Measurements from ENCODE around the gene MMD2.

MMD2 gene

DNA sequence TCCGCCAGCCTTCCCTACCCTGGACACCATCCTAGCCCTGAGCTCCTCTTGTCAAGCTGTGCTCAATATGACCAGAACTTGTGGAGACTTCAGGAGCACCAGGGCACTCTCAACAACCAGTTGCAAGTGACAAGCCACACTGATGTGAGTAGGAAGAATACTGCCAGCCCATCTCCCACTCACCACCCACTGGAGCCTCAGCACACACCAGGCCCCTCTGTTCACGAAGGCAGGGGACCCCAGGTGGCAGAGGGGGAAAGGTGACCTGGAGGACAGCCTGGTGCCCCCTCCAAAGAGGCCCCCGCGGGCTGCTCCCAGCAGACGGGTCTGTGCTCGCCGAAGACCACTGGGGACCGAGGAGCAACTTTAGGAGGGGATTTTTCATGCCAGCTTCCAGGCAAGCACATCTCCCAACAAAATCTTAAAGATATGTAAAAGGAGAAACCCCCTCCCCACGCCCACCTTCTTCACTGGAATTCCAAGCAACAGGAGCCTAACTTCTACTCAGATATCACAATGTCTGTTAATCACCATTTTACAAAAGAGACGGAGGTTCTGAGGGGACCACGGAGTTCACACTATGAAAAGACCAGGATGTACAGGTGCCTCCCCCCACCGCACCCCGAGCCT is 1.0 kb downstream of the MMD2 start:
- peak; percentile 20 for DNase-seq

DNA sequence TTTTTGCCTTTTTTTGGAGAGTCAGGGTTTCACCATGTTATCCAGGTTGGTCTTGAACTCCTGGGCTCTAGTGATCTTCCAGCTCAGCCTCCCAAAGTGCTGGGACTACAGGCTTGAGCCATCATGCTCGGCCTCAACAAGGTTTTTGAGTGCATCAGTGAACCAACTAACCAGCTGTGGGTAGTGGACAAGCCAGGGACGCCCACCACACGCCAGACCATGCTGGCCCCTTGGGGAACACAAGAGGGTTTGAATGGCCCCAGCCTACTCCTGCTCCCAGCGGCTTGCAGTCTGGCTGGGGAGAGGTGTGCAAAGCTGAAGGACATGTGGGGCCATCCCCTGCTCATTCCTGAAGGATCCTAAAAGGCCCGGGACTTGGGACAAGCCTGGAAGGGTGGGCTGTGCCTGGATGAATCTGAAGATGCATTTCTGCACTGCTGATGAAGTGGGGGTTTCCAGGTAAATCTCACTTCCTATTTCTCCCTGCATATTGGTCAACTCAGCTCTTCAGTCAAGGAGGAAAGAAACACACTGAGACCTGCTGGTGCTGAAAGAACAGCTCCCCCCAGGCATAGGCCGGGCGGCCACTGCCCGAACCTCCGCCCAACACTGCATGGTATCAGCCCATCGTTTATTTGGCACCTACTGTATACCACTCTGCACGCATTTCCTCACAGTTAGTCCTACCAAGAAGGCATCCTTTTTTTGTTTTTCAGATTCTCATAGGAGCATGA is 6.9 kb downstream of the MMD2 start:
- peak; percentile 57 for DNase-seq

DNA sequence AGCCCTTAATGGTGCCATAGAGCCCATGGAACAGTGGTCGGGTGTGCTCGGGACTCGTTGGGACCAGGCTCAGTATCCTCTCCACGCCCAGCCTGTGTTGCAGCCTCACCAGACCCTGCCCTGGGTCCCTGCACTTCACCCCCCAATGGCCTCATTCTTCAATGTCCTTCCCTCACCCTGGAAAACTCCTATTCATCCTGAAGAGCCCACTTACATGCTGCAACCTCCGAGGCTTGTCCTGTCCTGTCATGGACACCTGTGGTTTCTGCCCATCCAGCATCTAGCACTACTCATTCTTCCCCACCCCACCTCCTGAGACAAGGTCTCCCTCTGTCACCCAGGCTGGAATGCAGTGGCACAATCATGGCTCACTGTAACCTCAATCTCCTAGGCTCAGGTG is 7.7 kb downstream of the MMD2 start:
- DNase-seq = no peak

DNA sequence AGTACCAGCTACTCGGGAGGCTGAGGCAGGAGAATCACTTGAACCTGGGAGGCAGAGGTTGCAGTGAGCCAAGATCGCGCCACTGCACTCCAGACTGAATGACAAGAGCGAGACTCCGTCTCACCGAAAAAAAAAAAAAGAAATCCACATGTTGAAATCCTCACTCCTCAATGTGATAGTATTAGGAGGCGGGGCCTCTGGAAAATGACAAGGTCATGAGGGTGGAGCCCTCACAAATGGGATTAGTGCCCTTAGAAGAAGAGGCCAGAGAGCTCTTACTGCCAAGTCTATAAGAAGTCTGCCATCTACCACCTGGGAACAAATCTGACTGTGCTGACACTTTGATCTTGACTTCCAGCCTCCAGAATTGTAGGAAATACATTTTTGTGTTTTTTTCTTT is 10.6 kb downstream of the MMD2 start:
- no peak for DNase-seq

DNA sequence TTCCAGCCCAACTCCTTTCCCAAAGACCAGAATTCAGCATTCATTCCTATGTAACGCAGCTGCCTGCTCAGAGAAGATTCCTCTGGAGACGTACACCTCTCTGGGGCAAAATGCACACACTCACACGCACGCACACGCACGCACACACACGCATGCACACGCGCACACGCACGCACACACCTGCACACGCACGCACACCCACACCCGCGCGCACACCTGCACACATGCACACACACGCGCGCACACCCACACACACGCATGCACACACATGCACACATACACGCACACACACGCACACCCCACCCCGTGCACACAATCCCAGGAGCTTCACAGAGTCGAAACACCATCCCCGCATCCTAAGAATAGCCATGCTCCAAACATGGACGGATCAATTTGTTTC is 13.0 kb downstream of the MMD2 start:
- DNase-seq = no peak

DNA sequence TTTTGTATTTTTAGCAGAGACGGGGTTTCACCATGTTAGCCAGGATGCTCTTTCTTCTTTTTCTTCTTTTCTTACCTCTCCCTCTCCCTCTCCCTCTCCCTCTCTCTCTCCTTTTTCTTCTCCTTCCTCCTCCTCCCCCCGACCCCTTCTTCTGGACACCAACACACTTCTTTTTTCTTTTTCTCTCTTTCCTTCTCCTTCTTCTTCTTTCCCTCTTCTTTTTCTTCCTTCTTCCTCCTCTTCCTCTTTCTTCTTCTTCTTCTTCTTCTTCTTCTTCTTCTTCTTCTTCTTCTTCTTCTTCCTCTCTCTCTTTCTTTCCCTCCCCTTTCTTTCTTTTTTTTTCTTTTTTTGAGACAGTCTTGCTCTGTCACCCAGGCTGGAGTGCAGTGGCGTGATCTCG is 14.0 kb downstream of the MMD2 start:
- DNase-seq = no peak

DNA sequence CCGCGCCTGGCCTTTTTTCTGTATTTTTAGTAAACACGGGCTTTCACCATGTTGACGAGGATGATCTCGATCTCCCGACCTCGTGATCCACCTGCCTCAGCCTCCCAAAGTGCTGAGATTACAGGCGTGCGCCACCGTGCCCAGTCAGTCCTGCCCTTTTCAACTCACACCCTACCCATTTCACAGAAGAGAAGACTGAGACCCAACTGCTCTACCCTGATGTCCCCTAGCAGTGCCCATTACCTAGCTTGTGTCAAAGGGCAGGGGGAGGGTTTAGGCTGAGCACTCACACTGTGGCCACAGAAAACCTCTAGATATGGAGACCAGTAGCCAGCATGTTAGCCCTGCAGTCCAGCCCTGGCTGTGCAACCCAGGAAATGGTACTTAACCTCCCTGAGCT is 15.7 kb downstream of the MMD2 start:
- DNase-seq = no peak

DNA sequence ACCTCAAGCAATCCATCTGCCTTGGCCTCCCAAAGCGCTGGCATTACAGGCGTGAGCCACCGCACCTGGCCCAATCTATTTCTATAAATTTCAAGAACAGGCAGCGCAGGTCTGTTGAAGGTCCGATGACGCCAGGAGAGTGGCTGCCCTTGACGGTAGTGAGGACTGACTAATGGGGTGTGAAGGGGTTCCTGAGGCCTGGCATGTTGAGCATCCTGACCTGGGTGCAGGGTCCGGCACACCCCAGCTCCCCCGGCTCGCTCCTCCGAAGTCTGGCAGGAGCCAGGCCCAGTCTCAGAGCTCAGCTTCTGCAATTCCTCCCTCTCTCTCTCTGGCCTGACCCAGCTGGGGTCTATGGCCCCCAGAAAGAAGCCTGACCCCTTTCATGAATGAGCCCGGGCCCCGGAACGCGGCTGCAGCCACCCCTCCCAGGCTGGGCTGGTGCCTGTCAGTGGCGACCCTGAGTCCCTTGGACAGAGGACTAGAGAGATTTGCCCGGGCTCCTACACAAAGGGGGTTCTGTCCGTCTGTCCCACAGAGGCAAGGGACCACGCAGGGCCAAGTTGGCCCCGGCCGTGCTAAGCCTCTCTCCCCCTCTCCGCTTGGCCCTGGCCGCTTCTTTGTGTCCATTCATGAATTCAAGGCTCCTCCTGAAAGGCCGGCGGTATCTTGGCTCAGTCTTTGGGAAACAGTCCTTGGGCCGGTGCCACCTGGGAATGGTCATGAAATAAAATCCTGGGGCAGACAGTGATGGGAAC is 18.8 kb downstream of the MMD2 start:
- no peak for DNase-seq

DNA sequence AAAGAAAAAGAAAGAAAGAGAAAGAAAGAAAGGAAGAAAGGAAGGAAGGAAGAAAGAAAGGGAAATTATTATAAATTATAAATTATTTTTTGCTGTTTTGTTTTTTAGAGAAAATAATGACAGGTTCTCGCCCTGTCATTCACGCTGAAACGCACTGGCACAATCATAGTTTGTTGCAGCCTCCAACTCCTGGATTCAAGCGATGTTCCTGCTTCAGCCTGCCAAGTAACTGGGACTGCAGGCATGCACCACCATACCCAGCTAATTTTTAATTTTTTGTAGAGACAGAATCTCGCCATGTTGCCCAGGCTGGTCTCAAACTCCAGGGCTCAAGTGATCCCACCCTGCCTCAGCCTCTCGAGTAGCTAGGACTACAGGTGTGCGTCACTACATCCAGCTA is 21.6 kb downstream of the MMD2 start:
- no peak for DNase-seq

DNA sequence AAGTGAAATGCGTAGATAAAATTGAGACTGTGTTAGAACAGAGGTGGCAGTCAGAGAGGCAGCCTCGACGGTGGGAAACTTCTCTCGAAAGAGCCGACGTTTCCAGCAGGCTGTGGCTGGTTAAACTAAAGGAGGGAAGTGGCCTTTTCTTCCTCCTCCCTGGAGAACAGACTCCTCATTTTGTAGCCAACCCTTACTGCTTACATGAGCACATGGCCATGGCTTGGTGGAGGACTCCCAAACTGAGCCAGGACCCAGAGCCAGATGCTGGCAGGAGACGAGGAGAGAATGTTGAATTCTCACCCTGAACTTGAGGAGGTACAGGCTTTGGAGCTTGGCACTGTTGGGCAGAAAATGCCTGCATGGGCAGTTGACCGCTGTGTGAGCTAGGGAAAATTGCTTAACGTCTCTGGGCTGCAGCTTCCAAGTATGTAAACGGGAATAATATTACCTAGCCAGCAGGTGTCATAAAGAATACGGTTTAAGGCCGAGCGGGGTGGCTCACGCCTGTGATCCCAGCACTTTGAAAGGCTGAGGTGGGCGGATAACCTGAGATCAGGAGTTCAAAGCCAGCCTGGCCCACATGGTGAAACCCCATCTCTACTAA is 24.5 kb downstream of the MMD2 start:
- no peak for DNase-seq

DNA sequence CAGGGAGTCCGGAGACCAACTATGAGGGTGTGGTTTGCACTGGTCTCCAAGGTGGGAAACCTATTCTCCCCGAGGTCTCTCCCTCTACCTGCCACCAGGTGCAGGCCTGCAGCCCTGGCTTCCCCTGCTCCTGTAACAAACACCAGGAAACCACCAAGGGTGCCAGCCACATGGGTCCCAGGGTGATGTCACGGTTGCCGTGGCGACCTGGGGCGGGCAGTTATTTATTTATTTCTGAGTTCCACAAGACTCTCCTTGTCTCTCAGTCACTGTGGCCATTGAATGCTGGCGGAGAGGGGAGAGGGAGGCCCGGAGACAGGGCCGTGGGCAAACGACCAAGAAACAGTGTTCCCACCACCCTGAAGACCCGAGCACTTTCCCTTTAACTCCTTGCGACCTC is 27.0 kb downstream of the MMD2 start:
- no peak for DNase-seq

DNA sequence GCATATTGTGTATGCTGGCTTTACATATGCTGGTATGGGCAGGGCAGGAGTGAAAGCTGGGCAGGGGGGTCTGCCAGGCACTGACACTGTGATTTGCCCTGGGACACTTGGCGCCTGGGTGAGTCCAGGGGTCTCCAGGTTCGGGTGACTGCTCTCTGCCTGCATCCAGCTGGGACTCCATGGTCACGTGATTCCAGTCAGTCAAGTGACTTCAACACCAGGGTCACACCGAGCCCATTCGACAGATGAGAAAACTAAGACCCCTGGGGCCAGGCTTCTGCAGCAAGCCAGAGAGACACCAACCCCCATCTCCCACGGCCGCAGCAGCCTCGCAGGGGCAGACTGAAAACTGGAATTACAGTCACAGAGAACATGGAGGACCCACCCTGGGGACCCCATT is 30.0 kb downstream of the MMD2 start:
- DNase-seq = no peak

DNA sequence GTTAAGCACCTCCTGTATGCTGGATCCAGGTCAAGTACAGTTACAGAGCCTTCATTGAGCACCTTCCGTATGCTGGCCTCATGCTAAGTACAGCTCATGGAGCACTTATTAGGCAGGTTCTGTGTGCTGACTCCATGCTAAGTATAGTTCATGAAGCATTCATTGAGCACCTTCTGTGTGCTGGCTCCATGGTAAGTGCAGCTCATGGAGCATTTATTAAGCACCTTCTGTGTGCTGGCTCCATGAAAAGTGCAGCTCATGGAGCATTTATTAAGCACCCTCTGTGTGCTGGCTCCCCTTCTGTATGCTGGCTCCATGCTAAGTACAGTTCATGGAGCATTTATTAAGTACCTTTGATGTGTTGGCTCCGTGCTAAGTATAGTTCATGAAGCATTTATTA is 30.5 kb downstream of the MMD2 start:
- DNase-seq = no peak

DNA sequence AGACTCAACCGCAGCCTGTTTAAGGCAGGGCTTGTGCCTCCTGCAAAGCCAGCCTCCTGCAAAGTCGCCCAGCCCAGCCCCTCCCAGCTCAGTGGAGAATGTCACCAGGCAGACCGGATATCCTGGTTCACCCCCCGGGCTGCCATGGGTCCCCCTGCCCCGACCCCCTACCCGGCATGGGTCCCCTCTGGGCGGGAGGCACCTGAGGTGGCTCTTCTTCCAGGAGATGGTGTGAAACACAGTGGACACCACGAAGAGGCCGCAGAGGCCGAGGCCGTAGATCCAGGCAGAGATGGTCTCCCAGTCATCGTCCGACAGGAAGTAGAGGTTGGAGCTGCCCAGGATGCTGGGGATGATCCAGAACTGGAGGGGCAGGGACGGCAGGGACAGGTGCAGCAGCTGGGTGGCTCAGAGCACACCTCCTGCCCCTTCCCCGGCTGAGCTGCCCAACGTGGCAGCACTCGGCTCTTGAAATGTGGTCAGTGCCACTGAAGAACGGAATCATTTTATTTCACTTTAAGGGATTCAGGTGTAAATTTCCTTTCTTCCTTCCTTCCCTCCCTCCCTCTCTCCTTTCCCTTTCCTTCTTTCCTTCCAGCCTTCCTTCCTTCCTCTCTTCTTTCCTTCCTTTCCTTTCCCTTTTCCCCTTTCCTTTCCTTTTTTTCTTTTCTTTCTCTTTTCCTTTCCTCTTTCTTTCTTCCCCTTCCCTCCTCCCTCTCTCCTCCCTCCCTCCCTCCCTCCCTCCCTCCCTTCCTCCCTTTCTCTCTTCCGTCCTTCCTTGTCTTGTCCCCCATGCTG is 38.8 kb downstream of the MMD2 start:
- DNase-seq = no peak

DNA sequence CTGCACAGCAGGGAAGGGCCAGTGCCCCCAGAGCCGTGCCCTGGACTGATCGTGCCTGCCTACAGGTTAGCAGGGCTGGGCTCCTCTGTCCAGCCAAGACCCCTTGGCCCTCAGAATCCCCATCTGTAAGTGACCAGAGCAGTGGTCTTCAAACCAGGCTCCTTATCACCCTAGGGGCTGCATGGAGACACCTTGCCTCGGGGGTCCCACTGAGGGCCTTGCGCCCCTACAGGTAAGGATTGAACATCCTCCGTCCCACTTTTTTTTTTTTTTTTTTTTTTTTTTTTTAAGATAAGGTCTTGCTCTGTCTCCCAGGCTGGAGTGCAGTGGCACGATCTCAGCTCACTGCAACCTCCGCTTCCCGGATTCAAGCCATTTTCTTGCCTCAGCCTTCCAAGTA is 42.9 kb downstream of the MMD2 start:
- DNase-seq = no peak

DNA sequence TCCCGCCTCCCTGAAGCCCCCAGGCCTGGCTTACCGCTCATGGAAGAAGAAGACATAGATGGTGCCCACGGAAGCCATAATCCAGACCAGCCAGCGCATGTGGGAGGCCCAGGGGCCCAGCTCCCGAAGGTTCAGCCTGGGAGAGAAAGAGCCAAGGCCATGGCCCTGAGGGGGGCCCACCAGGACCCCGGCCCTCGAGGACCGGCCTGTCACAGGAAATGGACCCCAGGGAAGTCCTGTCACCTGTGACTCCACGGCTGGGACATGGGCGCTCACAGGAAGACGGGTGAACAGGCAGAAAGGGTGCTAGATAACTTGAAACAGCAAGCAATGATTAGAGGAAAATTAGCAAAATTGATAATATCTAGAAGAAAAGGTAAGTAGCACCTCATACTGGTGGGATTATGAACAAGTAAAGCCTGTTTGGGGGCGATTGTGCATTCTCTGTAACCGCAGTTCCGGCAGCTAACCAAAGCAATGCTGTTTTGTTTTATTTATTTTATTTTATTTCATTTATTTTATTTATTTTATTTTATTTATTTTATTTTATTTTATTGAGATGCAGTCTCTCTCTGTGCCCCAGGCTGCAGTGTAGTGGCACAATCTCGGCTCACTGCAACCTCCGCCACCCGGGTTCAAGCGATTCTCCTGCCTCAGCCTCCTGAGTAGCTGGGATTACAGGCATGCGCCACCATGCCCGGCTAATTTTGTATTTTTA is 47.7 kb downstream of the MMD2 start:
- DNase-seq = no peak

DNA sequence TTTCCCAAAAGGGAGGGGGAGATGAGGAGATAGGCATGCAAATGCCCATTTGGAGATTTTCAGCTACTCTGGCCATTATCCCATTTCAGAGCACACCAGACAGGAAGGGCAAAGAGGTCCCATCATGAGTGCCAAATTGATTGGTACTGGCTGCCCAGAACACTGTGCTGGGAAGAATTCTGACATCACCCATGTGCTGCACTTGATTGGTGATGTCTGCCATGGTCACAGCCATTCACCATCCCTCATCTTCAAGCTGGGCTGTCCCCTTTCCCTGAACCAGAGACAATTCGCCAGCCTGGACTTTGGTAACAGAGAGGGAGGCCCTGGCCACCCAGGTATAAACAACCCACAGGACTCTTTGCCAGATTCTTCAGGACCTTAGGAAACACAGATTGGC is 52.3 kb downstream of the MMD2 start:
- no peak for DNase-seq

DNA sequence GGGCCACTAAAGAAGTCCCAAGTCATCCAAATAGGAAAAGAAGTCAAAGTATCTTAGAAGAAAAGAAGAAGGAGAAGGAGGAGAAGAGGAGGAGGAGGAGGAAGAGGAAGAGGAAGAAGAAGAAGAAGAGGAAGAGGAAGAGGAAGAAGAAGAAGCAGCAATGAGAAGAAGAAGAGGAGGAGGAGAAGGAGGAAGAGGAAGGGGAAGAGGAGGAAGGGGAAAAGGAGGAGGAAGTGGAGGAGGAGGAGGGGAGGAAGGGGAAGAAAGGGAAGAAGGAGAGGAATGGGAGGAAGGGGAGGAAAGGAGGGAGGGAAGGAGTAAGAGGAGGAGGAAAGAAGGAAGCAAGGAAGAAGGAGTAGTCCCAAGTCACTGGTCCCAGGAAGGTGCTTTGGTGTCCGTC is 53.8 kb downstream of the MMD2 start:
- DNase-seq = no peak

DNA sequence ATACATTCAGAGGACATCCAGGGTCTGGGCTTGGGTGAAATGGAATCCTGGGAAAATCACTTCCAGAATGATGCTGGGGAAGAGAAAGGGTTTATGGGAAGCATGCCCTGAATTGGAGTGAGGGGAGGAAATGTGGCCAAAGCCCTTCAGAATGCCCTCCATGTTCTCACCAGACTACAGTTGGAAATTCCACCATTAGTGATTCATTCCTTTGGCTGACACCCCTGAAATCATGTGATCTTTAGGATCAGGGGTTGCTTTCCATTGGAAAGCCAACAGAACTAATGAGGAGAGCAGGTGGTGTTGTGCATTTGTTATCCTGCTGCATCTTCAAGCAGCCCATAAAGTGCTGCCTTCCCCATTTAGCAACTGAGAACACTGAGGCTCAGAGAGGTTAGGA is 54.6 kb downstream of the MMD2 start:
- DNase-seq = no peak

DNA sequence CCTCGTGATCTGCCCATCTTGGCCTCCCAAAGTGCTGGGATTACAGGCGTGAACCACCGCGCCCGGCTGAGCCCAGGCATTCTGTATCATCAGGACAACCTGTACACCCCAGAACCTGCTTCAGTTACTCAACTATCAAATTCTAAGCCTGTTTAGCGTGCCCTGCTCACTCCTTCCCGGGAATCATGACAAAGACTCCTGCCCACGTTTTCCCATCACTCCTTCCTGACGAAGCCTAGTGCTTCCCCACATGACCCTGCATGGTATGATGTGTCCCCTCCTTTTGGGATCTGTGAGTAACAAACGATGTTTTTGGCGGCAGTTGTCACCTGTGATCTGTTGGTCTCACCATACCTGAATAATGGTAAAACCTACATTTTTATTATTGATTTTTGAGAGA is 63.2 kb downstream of the MMD2 start:
- DNase-seq = no peak

DNA sequence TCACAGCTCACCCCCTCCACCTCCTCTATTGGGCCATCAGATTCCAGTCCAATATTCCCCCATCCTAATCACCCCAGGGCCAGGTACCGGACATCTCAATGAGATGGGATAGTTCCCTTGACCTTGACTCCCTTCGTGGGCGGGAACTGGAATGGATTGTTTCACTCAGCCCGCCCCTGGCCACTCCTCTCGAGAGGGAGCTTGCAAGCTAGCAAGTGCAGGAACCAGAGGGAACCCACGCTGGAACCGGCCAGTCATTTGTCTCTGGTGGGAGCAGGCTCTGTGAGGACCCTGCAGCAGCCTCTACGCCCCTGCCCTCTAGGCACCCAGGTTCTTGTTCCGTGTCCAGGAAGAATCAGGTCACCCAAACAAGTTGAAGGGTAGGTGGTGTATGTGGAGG is 64.5 kb downstream of the MMD2 start:
- DNase-seq = no peak

DNA sequence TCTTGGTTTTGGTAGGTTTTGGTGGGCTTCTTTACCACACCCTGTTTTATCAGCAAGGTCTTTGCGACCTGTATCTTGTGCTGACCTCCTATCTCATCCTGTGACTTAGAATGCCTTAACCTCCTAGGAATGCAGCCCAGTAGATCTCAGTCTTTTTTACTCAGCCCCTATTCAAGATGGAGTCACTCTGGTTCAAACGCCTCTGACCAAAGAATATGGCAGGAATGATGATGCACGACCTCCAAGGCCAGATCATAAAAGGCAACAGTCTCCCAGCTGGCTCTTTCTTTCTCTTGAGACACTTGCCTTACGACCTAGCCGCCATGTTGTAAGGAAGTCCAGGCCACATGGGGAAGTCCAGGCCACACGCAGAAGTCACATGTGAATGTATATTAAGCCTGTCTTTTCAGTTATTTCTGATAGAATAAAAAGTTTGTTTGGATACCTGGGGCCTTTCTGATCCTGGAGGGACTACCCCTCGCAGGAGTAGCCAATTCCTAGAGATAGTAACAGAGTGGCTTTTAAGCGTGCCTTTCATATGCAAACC is 65.0 kb downstream of the MMD2 start:
- DNase-seq = no peak
